SIG-M5 (cell line): ENCODE measurements around the gene MBNL3.

Experiments
- DNase-seq: peaks from one replicate; lab custom pipeline; 2025; lab: John Stamatoyannopoulos, UW

The MBNL3 gene

DNA sequence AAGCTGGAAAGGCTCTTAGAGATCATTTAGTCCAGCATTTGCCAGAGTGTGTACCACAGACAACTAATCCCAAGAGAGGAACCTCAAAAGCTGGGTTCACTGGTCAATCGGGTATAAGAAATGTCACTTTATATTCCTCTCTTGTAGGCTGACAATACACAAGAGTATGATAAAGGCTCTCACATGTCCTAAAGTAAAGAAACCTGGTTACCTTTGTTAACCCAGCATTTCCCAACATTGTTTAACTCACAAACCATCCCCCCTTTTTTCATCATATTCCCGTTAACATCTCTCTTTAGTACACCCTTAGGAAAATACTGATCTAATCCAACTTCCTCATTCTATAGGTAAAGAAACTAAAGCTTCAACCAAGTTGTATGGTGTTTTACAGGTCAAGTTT lies 74.4 kb downstream of the MBNL3 start:
- DNase-seq = no peak

DNA sequence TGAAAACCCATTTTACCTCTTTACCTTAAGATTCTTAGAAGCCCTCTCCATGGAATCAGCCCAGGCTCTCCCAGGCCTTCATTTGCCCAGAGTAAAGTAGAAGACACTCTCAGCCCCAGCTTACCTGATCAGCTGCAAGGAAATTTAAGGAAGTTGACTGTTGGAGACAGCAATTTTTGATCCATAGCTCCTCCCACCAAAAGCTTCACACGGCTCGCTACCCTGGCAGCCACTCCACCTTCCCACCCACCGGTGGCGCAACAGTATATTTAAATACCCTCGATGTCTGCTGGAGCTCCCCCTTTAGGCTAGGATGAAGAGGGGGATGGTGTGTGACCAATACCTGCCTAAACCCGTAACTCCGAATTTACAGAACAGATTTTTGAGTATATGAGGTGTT lies 75.4 kb downstream of the MBNL3 start:
- DNase-seq = no peak

DNA sequence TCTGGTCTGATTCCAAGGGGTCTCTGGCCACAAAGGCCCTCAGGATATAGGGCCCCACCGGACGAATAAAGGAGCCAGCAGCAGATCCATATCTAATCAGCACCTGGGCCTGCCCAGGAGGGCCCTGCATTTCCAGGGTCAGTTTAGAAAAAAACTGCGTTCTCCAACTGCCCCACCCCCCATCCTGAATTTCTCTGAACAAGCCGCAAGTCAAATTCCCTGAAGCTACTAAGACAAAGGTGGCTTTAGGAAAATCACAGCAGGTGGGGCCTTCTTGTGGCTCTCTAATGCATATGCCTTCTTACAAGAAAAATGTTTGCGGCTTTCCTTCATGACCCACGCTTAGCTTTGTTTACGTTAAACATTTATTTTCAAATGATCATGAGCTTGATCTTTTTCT lies 76.6 kb downstream of the MBNL3 start:
- DNase-seq = no peak

DNA sequence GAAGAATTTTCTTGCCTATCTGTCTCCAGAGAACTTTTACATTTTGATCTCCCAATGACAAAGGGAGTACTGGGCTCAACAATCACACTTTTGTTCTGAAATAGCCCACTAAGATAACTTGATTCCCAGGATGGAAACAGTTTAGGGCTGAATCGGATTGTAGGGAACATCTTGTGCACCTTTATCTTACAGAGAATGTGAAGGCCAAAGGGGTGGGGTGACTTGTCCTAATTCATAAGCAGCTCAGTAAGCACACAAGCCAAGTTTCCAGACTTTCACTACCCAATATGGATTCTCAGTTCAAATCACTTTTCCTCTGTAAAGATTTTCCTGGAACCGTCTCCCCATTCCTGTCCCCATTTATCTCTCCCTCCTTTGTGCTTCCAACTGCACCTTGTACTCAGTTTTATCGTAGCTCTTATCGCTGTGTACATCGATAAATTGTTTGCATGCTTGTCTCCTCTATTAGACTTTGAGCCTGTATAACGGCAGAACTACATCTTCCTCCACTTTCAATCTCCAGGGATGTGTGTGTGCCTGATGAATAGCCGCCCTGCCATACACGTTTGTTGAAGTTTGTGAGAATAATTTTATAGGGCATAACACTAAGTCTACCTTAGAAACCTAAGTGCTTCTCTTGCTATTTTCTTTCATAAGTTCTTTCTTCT lies 77.4 kb downstream of the MBNL3 start:
- no peak for DNase-seq

DNA sequence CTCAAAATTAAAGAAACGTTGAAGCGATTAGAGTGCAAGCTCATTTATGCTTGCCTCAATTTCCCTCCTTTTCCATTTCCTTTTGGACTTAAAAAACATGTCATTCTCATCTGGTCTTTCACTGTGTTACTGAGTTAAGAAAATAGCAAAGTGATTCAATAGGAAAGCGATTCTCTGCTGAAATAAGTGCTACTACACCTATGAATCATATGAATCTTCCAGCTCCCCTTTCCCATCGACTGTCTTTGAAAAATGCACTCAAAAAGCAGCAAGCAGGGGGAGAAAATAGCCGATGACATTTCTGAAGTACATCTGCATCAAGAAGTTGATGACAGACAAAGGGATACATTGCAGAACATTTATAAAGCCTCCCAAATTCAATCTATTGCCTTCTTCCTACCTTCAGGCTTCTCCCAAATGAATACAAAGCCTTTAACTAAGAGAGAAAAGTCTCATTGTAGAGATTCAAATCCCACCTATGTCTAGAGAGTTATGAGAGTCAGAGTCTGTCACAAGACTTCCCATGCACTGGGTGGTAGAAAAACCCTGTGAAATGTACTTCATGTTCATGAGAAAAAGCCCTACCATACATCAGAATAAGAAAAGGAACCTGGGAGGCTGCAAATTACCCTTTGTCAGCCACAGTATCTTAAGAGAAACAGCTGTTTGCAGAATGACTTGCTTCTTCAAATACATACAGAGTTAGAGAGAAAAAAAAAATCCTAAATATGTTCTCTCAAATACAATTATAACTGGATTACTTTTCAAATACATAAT lies 78.9 kb downstream of the MBNL3 start:
- DNase-seq = no peak

DNA sequence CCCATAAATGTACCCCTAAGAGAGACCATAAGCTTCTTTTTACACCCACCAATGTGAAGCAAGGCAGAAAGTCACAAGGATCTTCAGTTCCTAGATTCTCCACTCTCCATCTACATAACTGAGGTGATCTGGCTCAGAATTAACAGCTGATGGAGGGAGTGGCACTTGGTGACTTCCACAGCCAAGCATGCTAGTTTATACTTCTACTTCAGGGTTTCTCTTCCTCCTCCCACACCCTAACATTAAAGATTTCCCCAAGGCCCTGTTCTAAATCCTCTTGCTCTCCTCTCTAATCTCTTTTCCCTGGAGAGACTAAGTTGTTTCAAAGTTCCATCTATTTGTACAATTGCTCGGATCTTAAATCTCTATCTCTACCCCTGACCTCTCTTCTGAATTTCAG lies 81.1 kb downstream of the MBNL3 start:
- DNase-seq = no peak

DNA sequence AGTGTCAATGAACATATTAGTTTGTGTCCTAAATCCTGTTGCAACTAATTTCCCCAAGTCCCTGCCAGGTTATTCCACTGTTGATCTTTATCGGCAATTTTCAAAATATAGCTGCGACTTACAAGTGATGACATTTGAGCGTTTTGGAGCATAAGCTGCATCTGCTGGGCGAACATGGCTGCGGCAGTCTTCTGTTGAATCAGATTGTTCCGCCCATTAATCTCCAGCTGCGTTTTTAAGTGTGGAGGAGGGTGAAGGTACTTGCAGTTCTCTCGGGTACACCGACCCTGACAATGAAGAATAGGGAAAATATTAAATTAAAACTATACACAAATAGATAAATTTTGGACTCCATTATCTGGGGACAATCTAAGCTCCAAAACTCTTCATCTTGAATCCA lies 82.7 kb downstream of the MBNL3 start:
- no peak for DNase-seq

DNA sequence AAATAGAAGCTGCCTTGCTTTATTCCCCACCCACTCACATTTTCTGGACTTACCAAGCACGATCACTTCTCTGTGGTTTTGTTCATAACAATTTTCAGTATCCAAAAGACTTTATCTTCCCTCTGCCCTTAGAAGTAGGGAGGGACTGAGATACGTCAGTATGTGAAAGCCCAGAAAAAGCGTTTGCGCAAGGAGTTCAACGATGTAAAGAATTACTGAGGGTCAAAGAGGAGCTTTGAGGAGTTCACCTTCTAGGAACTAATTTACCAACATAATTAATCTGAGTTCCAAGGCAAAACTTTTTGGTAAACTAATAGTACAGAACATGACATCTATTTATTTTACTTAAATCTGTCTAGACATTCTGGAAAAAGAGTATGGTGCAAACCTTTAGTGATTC lies 84.6 kb downstream of the MBNL3 start:
- no peak for DNase-seq

DNA sequence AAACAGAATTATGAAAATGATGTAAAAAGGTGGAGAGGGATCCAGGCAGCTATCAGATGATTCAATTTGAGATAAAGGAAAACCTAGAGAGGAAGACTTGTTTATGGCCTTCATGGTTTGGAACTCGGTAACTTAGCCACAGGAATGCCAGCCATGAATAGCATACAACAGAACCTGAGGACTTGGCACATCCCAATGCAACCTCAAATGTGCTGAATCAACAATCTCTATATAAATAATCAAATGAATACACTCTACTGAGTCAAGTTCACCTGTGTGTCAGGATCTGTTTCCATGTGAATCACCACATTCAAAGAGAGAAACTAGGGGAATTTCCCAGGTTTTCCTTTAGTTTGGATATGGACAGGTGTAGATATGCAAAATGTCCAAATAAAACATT lies 86.9 kb downstream of the MBNL3 start:
- DNase-seq = no peak

DNA sequence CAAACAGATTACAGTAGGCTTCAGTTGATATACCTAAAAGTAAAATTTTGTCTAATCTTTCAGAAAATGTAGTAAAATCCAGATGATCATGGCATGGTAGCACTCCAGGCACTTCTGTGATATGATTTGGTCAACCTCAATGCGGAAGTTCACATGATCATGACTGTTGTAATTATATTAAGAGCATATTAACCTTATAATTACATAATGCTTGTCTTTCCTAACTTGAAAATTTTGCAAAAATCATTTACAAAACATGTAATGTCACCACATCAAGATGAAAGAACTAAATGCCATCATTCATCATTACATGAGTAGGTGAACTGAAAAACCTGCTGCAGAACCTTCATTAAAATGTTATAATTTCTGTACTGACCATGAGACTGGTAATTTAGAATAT lies 88.1 kb downstream of the MBNL3 start:
- DNase-seq = no peak

DNA sequence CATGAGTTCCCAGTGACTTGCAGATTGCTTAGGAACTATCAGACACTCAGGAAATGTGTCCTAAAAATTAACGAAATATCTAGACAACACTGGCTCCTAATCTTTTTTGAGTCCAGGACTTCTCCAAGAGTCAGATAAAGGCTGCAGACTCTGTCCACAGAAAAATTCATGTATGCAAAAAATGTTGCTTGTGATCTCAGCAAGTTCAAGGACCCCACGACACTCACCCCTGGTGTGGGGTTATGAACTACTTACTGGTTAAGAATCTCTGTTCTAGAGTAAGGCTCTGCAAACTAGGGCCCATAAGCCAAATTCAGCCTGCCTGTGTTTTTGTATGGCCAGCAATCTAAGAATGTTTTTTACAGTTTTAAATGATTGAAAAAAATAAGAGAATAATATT lies 93.2 kb downstream of the MBNL3 start:
- DNase-seq = no peak

DNA sequence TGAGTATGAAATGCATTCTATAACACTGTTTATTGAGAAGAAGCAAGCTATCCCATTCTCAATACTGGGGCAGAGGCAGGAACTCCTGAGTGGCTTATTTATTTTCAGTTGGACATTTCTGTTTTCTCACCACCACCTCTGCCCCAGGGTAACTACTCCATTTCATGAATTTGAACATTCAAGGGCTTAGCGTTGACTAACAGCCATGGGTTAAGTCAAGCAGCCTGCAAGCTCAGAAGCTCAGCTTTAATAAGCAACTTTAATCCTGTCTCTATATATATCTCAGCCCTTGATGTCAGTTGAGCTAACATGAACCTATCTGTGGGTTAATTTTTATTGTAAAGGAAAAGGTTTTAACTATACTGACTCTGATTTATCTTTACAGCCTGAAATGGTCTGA lies 93.8 kb downstream of the MBNL3 start:
- DNase-seq = no peak

DNA sequence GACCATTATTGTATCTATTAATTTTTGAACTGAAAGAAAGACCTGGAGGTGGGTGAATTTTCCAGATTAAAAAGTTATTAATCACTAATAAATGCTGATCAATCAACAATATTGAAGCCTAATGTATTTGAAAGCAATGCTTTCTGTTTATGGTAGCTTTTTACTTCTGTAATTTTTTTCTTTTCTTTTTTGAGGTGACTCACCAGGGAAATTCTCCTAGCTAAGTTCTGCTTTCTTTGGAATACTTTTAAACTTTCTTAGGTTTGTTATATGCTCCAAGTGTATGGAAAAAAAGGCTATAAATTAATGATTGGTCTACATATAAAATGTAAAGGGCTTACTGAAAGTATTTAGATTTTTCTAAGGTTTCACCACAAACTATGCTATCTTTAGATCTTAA lies 94.2 kb downstream of the MBNL3 start:
- no peak for DNase-seq

DNA sequence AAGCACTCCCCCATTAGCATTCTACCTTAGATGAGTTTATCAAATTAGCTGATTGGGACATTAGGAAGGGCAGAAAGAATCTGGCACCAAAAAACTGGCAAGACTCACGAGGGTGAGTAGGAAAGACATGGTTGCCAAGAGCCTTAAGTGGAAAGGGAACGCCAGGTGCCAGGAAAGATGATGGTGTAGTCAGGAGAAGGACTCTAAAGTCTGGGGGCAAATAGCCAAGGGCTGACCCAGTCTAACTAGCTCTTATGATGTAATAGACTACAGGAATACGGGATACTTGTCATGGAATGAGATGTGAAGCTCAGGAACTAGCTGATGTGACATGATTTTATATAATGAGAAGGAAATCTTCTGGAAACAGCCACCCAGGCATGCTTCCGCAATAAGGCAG lies 94.8 kb downstream of the MBNL3 start:
- DNase-seq = no peak

DNA sequence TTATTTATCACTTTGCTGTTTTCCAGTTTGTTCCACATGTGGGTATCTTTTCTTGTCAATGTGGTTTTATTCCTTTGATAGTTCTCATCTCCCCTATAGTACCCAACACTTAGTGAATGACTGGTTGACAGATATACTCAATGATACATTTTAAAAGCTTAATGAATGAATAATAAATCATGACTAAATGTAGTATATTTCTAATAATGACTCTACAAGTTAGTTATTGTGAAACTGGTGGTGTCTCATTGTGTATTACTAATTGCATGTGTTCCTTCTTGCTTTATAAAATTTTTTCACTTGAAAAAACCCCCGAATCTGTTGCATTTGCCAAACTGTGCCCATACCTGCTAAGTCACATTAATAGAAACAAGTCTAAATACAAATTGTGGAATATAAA lies 95.4 kb downstream of the MBNL3 start:
- DNase-seq = no peak

DNA sequence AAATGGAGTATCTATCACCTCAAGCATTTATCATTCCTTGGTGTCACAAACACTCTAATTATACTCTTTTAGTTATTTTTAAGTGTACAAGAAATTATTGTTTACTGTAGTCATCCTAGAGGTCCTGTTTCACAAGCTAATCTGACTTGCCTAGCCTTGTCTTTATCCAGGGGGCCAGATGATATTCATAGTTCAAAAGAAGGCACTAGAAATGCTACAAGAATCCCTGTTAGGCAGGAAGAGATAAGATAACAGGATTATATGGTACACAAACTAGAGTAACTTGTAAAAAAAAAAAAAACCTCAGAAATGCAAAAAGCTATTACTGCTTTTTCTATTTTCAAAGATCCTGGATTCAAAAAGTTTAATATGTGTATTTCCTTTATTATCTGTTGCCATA lies 95.8 kb downstream of the MBNL3 start:
- no peak for DNase-seq

DNA sequence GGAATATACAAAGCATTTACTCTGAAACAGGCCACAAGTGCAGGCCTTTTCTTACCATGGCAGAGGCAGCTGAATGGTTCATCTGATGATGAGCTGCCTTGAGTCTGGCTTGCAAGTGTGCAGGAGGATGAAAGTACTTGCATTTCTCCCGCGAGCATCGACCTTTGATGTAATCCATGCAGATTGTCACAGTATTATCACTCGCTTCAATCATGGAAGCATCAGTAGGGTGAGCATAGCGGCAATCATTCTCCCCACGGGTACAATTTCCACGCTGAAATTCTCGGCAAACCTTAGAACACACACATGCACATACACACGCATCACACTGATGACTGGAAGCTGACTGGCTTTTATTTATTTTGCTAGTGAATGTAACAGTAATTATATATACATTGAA lies 98.0 kb downstream of the MBNL3 start:
- no peak for DNase-seq

DNA sequence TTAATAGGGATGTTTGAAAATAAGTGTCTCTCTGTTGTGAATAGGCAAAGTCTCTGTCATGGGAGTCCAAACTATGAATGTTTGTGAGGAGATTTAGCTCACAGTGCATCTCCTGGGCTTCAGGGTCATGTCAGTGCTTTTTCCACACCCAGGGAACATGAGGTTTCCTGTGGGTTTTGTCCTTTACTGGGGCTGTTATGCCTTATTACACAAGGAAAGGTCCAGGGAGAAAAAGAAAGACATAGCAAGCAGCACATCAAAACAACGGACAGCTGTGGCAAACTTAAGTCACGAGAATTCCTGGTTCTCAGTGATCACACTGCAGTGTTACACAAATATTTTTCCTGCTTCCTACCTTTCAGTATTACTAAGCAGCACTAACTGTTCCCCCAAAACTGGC lies 99.4 kb downstream of the MBNL3 start:
- no peak for DNase-seq

DNA sequence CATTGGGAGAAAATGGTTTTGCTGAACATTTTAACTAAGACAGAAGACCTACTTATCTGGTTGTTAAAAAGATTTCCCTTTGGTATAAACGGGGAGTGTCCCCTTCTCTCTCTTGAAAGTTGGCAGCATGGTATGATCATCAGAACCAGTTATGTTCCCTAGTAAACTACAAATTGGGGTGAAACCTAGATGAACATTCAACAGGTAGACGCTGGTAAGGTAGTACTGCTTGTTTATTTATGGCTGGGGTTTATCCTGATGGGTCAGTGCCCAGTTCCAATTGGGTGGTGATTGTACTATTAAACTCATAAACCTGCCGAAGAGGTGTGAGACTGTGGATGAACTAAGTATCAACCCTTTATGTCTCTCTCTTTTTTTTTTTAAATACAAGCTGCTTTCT lies 100.5 kb downstream of the MBNL3 start:
- no peak for DNase-seq

DNA sequence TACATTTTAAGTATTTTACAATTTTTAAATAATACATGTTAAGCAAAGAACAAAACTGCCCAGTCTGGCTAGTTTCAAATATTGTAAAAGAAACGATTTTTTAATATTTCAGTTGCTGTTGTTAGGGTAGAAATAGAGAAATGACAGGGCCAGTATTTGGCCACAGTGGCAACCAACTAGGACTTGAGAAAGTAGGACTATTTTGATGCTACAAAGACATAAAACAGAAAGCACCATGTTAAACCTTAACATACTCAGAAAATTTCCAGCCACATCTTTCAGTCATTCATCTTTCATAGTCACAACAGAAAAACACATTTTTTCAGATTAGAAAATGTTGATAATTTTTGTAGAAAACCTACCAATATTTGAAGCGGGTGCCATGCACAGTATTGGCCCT lies 104.5 kb downstream of the MBNL3 start:
- no peak for DNase-seq

DNA sequence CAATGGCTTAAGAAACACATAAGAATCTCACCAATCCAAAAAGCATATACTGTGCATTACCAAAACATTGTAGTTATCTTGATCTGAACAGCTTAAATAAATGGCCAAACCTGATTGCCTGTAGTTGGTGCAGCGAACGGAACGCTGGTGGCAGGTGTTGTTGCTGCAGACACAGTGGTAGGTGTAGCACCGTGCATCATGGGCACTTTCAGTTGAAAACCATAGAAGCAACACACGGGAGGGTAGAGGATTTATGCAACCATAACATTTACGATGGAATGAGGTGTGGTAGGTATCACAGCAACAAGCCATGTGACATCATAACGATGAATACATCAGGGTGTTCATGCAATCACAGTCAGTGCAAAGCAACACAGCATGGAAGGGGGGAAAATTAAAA lies 106.8 kb downstream of the MBNL3 start:
- no peak for DNase-seq

DNA sequence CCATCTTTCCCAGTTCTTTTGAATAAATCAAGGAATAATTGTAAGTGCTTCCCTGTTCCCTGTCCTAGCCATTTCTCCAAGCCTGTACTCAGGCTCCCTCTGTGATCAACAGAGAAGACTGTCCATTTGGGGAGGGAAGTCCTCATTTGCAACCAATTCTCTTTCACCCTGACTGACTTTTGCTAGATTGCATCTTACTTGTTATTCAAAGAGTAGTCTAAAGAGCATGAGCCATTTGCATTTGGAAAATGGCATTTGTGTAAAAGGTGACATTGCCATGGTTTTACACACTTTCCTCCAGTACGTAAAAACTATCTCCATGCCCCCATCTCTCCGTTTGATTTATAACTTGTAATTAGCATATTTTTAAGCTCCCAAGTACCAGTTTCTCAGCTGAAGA lies 110.6 kb downstream of the MBNL3 start:
- no peak for DNase-seq

DNA sequence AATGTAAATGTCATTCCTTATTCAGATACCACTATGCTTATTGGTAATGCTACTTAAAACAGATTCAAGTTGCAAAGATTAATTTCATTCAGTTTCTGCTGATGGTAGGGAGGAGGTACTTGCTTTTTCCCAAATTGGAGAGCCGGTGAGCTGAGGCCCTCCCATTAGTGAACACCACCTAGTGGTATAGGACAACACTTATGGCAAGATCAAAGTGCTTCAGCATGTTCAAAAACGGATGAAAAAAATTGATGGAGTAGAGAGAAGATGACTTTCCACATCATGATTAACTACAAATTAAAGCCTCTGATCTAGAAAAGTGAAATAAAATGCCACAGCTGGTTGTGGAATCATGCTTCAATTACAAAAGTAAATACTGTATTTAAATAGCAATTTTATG lies 112.9 kb downstream of the MBNL3 start:
- no peak for DNase-seq

DNA sequence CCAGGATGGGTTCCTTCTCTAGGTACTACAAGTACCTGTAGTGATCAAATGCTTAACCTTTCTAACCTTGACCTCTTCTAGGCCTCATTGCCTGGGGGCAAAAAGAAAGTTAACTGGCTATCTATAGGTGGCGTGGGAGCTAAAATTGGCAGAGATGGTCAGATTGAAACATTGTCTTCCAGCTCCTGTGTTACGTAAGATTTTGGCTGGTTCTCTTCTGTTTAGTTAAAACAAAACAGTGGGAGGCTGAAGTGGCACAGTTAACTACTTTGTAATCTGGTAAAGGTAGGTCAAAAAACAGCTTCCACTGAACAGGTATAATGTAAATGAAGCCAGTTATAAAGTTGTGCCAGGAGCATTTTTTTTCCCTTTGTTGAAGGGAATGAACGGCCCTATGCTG lies 115.2 kb downstream of the MBNL3 start:
- DNase-seq = no peak
